Lung (tissue), 12 donors: ENCODE measurements around the gene PARVB. TPM values are rescaled to one million over a fixed set of nuclear protein-coding genes. Genes with fewer than 3 reads are reported as not detected.

Experiments used
- ATAC-seq: fragments of 200-7000 bp; cut with Tn5 transposase; one replicate; pipeline ENCODE4 v1.9.1; 2020; ENCODE audit warnings: moderate number of reproducible peaks; ENCODE audit not compliant: insufficient read depth, low FRiP score
- DNase-seq, 3 donors: peaks; one replicate each; pipeline ENCODE4 v3.0.0-alpha.2; 2013 to 2017
- H3K27ac ChIP-seq, 2 donors: one replicate each; pipeline ENCODE4 v1.5.1; 2013; ENCODE audit warnings: mild to moderate bottlenecking in 2 of 2, moderate library complexity in 2 of 2, control low read depth in 1 of 2, inconsistent platforms in 1 of 2, low read depth in 1 of 2, low read length in 1 of 2
- H3K27me3 ChIP-seq, 3 donors: one replicate each; pipeline ENCODE4 v1.5.1; 2013; ENCODE audit warnings: low read length in 2 of 3; ENCODE audit not compliant: control insufficient read depth in 3 of 3, insufficient read depth in 3 of 3
- H3K36me3 ChIP-seq, 4 donors: one replicate each; pipeline ENCODE4 v1.5.1; 2013; ENCODE audit warnings: low read length in 4 of 4, mild to moderate bottlenecking in 1 of 4, moderate library complexity in 1 of 4; ENCODE audit not compliant: control insufficient read depth in 4 of 4, insufficient read depth in 4 of 4
- H3K4me1 ChIP-seq, 5 donors: one replicate each; pipeline ENCODE4 v1.5.1; 2013; ENCODE audit warnings: low read length in 5 of 5, mild to moderate bottlenecking in 2 of 5, moderate library complexity in 1 of 5; ENCODE audit not compliant: control insufficient read depth in 5 of 5, insufficient read depth in 5 of 5
- H3K4me3 ChIP-seq: one replicate; pipeline ENCODE4 v1.5.1; 2013; ENCODE audit warnings: mild to moderate bottlenecking, control low read depth, moderate library complexity
- H3K9ac ChIP-seq, 2 donors: one replicate each; pipeline ENCODE4 v1.5.1; 2013; ENCODE audit warnings: low read length in 2 of 2, control low read depth in 1 of 2; ENCODE audit not compliant: insufficient read depth in 1 of 2
- H3K9me3 ChIP-seq, 4 donors: one replicate each; pipeline ENCODE4 v1.5.1; 2013; ENCODE audit warnings: low read length in 3 of 4, mild to moderate bottlenecking in 1 of 4, moderate library complexity in 1 of 4; ENCODE audit not compliant: control insufficient read depth in 4 of 4, insufficient read depth in 3 of 4
- WGBS, 2 donors: extraction: QIAGEN DNeasy Blood & Tissue Kit; methylation state at CpG; one replicate each; pipeline ENCODE4 v1.1.7; 2013; 5-methylcytosine and 5-hydroxymethylcytosine counted together
- polyA plus RNA-seq, 2 donors: library from polyadenylated mRNA; stranded (reverse); fragments of 200-250 nt; gene quantifications; one replicate each; pipeline ENCODE4 v1.2.1, GENCODE V29; 2013
- total RNA-seq, 2 donors: library from RNA; depleted of rRNA in 1 of 2; stranded (reverse); fragments of >200 nt in 1 of 2; gene quantifications; one replicate each; pipeline ENCODE4 v1.2.1, GENCODE V29; 2014 to 2021
- TF ChIP-seq, protein P1 (sequence below): IDR thresholded peaks from 2 replicates; pipeline ENCODE4 v1.5.1; 2012; ENCODE audit warnings: mild to moderate bottlenecking; ENCODE audit errors: control extremely low read depth, extremely low read depth
- donor health status: control.
- donor health status: control.
- donor health status: Bipolar disorder and iron deficiency.
- donor health status: healthy.
- donor health status: DM: yes; HTN: yes; CAD: no.

The PARVB gene
- total and polyA plus RNA-seq, 4 donors, result 16.9 to 64.2 (median 49.7) TPM

DNA sequence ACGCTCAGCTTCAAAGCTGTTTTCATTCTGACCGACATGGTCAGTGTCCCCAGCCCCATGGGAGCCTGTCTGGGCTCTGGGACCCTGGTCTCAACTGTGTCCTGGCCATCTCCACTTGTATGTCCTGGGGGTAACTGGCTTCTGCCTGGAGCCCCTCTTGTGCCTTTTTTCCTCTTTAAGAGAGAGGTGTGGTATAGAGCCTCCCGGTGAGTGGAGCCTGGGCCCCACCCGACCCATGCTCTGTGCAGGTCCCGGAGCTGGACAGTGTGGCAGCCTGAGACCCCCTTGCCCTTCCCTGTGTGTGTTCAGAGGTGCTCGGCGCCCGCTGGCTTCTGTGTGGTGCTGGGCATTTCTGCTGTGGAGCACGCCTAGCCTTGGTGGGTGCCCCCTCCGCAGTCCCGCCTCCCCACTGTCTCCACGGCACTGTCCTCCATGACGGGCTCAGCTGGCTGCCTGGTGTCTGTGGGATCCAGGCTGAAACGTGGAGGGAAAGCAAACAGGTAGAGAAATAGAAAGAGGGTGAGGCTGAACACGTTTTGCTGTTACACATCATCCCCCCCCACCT lies 74.9 kb downstream of the PARVB start:
- WGBS, 2 donors, result 91 to 92% methylated on average over 15 of the region's 15 CpGs
- Histone ChIP-seq H3K9ac (no peak overlapping the region), H3K9me3 (no peaks in the 10 kb centered on the region), H3K27ac (no peak overlapping the region), H3K27me3 (no peaks in the 10 kb centered on the region), H3K36me3 (peaks cover 2 to 16% (median 5%) of the 10 kb centered on the region in 4 donors), H3K4me3 (no peak overlapping the region), H3K4me1 (peaks cover 0 to 2% (median 0%) of the 10 kb centered on the region in 5 donors)
- TF ChIP-seq, protein P1, sequence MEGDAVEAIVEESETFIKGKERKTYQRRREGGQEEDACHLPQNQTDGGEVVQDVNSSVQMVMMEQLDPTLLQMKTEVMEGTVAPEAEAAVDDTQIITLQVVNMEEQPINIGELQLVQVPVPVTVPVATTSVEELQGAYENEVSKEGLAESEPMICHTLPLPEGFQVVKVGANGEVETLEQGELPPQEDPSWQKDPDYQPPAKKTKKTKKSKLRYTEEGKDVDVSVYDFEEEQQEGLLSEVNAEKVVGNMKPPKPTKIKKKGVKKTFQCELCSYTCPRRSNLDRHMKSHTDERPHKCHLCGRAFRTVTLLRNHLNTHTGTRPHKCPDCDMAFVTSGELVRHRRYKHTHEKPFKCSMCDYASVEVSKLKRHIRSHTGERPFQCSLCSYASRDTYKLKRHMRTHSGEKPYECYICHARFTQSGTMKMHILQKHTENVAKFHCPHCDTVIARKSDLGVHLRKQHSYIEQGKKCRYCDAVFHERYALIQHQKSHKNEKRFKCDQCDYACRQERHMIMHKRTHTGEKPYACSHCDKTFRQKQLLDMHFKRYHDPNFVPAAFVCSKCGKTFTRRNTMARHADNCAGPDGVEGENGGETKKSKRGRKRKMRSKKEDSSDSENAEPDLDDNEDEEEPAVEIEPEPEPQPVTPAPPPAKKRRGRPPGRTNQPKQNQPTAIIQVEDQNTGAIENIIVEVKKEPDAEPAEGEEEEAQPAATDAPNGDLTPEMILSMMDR, result no peak
- DNase-seq, result no peak
- ATAC-seq, result no peak

DNA sequence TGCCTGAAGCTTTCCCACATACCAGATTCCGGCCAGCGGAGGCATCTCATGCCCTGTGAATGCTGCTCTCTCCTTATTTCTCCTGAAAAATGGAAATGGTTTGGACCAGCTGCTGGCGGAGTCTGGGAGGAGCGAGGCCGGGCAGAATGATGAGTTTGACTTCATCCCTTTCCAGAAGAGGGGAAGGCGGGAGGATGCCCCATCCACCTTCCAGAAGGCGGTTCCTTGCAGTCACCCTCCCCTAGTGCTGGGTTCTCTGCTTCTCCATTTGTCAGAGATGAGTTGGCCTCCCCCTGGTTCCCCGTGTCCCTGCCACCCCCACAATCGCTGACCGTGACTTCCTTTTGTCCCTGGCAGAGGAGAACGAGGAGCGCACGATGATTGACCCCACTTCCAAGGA lies 75.6 kb downstream of the PARVB start:
- no peak overlapping the region for H3K27ac ChIP-seq
- ATAC-seq (no peak), DNase-seq (no peak)
- H3K27me3 ChIP-seq, result no peaks in the 10 kb centered on the region
- no peak overlapping the region for H3K9ac ChIP-seq
- H3K36me3 ChIP-seq, result peaks cover 5 to 16% (median 8%) of the 10 kb centered on the region in 4 donors
- TF ChIP-seq, protein P1, result no peak
- WGBS, 2 donors, result 93 to 98% methylated on average over 13 of the region's 13 CpGs
- H3K4me3 ChIP-seq, result no peak overlapping the region
- H3K9me3 ChIP-seq, result no peaks in the 10 kb centered on the region
- H3K4me1 ChIP-seq, result peaks cover 0 to 2% (median 0%) of the 10 kb centered on the region in 5 donors

DNA sequence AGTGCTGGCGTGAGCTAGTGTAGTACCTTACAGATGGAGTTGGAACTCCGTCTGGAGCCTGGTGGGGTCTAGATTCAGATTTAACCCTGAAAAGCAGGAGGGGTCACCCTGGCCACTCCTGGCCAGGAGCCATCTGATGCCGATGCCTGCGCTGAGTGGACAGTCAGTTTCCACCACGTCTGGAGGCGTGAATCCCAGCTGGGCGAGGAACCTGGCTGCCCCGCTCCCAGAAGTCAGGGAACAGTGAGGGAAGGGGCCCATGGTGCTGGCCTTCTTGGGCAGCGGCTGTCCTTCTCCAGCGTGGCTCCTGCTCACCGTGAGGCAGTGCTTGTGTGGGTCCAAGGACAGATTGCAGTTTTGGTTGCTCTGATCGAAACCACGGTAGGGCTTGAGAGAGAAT lies 76.3 kb downstream of the PARVB start:
- WGBS, 2 donors, result 95% methylated on average over 13 of the region's 13 CpGs
- peaks cover 4 to 12% (median 9%) of the 10 kb centered on the region in 4 donors for H3K36me3 ChIP-seq
- no peak overlapping the region for H3K9ac ChIP-seq
- H3K27ac ChIP-seq, result no peak overlapping the region
- DNase-seq (no peak), ATAC-seq (no peak)
- H3K4me1 ChIP-seq, result peaks cover 0 to 2% (median 0%) of the 10 kb centered on the region in 5 donors
- H3K27me3 ChIP-seq, result no peaks in the 10 kb centered on the region
- TF ChIP-seq, protein P1, result no peak
- H3K4me3 ChIP-seq, result no peak overlapping the region
- no peaks in the 10 kb centered on the region for H3K9me3 ChIP-seq

DNA sequence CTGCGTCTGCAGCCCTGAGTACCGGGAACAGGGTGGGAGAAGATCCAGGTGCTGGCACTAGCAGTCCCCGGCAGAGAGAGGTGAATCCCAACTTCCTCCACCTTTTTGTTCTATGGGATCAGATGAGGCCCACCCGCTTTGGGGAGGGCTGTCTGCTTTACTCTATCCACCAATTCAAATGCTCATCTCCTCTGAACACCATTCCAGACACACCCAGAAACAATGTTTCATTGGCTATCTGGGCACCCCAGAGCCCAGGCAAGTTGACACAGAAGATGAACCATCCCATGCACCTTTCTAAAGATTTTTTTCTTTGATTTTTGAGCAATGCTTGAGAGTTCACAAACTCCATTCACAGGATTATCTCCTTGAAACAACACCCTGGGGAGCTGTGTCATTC lies 78.0 kb downstream of the PARVB start:
- Histone ChIP-seq H3K9ac (no peak overlapping the region), H3K27me3 (no peaks in the 10 kb centered on the region), H3K27ac (no peak overlapping the region), H3K4me1 (peaks cover 0 to 2% (median 0%) of the 10 kb centered on the region in 5 donors), H3K4me3 (no peak overlapping the region), H3K36me3 (peaks cover 0 to 12% (median 8%) of the 10 kb centered on the region in 4 donors), H3K9me3 (no peaks in the 10 kb centered on the region)
- WGBS, 2 donors, result 84 to 96% methylated on average over 4 of the region's 4 CpGs
- ATAC-seq (no peak), DNase-seq (no peak)
- TF ChIP-seq, protein P1, result no peak
